ENCODE measurements around the gene DEFB123.

The DEFB123 gene

GRCh38 chr20:31473331-31474096 is 33.1 kb downstream of the DEFB123 start:
- DNase-seq (ENCODE audit: low read depth in 3 of 3), result no peak

- no peak for DNase-seq (ENCODE audit: low read depth in 3 of 3)
Observed at GRCh38 chr20:31474097-31474436, 33.6 kb downstream of the DEFB123 start.

- DNase-seq (ENCODE audit: low read depth in 3 of 3), result no peak
Observed at GRCh38 chr20:31474758-31475427, 34.5 kb downstream of the DEFB123 start, which contains the start of the genes DEFB124 and REM1. Gene DEFB124, minus strand, starts transcription at chr20:31475127. Its CDS starts 2,114 bp downstream, at chr20:31473013. Gene REM1, plus strand, starts transcription at chr20:31475288. Its CDS starts 1,158 bp downstream, at chr20:31476446.

DNA sequence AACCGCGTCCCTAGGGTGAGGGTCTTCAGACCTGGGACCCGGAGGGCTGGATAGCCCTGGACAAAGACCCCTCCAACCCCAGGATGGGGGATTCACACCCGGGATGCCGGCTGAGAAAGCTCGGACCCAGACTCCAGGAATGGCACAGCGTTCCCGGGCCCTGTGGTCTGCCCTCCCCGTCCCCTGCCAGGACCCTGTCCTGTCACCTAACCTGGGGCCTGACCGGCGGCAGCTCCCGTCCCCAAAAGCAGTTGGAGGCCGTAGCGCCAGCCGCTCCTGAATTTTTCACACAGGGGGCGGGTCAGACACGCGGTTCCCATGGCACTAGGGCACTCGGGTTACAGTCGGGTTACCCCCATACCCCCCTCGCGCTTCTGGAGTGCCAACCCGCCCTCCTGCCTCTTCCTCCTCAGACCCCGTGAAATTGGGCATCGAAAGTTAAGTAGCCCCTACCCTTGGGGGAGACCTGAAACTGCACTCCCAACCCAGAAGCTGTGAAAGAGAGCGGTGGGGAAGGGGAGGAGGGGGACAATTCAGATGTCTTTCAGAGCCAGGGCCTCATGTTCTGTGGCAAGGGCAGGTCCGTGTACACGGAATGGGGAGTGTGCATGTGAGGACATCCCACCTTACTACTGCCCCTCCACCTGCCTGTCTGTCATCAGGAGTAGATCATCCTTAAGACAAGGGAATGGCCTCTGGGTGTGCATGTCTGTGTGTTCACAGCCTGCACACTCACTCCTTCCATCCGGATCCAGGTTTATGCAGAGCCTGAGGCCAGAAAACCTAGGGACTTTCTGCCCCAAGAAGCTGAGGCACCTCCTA is 35.3 kb downstream of the DEFB123 start:
- no peak for DNase-seq (ENCODE audit: low read depth in 3 of 3)

DNA sequence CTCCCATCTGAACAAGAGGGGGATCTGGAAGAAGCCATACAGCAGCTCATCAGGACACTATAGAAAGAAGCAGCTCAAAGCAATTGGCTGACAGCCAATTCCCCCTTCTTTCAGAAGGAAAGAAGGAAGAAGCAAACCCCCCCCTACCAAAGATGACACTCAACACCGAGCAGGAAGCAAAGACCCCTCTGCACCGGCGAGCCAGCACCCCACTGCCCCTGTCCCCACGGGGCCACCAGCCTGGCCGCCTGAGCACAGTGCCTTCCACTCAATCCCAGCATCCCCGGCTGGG is 35.8 kb downstream of the DEFB123 start:
- no peak for DNase-seq (ENCODE audit: low read depth in 3 of 3)

GRCh38 chr20:31476643-31477215 is 36.3 kb downstream of the DEFB123 start:
- no peak for DNase-seq (ENCODE audit: low read depth in 3 of 3)

- peak in 1 of 3 experiments; percentile 18 for DNase-seq (ENCODE audit: low read depth in 3 of 3)
Observed at GRCh38 chr20:31484001-31484400, 43.6 kb downstream of the DEFB123 start.

DNA sequence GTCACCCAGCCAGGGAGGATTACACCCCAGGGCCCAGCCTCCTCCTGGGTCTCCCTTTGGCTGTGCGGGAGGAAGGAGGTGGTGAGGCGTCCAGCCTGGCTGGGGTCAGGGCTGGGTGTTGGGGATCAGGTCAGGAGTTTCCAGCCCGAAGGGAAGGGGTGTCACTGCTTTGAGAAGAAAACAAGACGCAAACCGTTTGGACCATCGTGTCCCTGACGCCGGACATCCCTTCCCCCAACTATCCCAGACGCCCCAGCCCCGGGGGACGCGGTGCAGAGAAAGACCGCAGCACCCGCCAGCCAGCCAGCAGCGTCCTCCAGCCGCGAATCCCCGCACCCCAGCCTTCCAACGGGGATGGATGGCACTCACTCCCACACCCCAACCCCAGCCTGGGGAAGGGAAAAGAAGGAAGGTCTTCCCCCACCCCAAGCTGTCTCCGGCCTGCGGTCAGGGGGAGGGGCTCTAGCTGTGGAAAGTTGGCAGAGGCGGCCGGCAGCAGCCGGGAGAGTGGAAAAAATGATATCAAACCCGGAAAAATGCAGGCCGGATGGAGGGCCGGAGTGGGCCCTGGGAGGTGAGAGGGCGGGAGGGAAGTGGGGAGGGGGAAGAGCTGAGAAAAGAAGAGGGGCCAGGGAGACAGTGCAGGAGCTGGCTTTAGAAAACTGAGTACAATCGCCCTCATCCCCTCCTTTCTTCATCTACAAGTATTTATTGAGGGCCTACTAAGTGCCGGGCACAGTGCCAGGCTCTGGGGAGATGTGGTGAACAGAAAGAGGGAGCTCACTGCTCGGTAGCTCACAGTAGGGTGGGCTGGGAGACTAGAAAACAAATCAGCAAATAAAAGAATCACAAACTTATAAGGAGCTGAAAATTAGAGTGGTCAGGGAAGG is 45.3 kb downstream of the DEFB123 start:
- DNase-seq (ENCODE audit: low read depth in 3 of 3), result peak in 1 of 3 experiments; percentile 32

DNA sequence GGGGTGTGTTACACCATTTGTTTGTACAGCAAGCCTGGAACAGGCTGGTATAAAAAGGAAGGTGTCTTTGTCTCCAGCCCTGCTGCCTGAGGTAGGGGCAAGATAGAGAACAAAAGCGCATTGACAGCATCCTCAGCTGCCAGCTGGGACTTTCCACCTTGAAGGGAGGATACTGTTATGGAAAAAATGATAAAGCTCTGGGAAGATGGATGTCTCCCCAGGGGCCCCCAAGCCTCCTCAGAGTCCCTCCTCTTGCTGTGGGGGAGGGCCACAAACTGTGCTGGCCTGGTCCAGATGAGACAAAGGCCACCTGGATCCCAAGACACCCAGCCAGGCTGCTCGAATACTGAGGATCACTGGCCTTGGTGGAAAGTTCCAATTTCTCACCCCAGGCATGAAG is 47.7 kb downstream of the DEFB123 start:
- no peak for DNase-seq (ENCODE audit: low read depth in 3 of 3)

GRCh38 chr20:31489152-31489551 is 48.7 kb downstream of the DEFB123 start:
- DNase-seq (ENCODE audit: low read depth in 3 of 3), result no peak

GRCh38 chr20:31490752-31491151 is 50.3 kb downstream of the DEFB123 start:
- no peak for DNase-seq (ENCODE audit: low read depth in 3 of 3)

DNA sequence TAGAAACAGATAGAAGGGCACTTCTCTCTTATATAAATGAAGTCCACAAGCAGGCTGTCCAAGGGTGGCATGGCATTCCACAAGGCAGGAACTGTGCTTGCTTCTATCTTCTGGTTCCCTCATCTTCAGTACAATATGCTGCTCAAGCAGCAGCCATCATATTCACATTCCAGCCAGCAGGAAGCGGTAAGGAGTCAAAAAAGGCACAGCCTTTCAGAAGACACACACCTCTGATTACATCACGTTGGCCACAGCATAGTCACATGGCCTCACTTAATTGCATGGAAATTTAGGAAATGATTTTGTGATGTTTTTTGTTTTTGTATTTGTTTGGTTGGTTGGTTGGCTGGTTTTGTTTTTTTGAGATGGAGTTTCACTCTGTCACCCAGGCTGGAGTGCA is 53.7 kb downstream of the DEFB123 start:
- no peak for DNase-seq (ENCODE audit: low read depth in 3 of 3)

- no peak for DNase-seq (ENCODE audit: low read depth in 3 of 3)
Observed at GRCh38 chr20:31496761-31497295, 56.4 kb downstream of the DEFB123 start.

- DNase-seq (ENCODE audit: low read depth in 3 of 3), result no peak
Observed at GRCh38 chr20:31497838-31498540, 57.6 kb downstream of the DEFB123 start.

Data from stimulated activated CD4-positive, alpha-beta T cell treated with anti-CD3 and anti-CD28 coated beads, TNF-alpha, amount 100 ng/mL, for 24 hours (primary cell).